ENCODE measurements around the gene INSYN2B. TPM values are rescaled to one million over a fixed set of nuclear protein-coding genes. Genes with fewer than 3 reads are reported as not detected.

The INSYN2B gene
- total and polyA plus RNA-seq, 2 of the 8 experiments (the other 6 are each of a cell fraction or from before 2014, with no cell fraction given): not detected

DNA sequence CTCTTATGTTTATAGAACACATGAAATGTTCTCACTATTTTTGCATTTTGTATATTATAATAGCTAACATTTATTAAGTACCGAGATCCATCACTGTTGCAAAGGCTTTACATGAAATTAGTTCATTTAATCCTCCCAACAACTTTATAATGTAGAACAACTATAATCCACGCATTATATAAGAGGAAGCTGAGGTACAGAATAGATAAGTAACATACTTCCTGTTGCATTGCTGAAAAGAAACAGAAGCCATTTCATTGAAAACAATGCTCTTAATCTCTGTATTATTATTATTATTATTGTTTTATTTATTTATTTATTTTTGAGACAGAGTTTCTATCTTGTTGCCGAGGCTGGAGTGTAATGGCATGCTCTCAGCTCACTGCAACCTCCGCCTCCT, 7.9 kb upstream of the INSYN2B start:
- no peaks in the 10 kb centered on the region for H4K20me1 ChIP-seq (replicated peaks in 1 of 2; ENCODE audit: control insufficient read depth in 1 of 2, insufficient read depth in 2 of 2, low read length in 2 of 2)
- CTCF ChIA-PET (ENCODE audit: partially characterized antibody): interaction anchor here (1.5 to 3.1 kb wide), 3 partner anchors 8 to 287 kb away, joined by 3 to 15 read pairs (median 6); partner anchors contain the start of gene INSYN2B
- POLR2A ChIA-PET (ENCODE audit: partially characterized antibody): interaction anchor here (0.7 kb wide), 1 partner anchor 16 kb away, joined by 3 read pairs; no protein-coding TSS in a partner anchor
- no peak overlapping the region for H3K4me2 ChIP-seq (ENCODE audit: insufficient read depth in 1 of 2, low read depth in 2 of 2, low read length in 2 of 2)
- H2BK12ac ChIP-seq (ENCODE audit: low read depth, low read length): no peak overlapping the region
- DNase-seq (ENCODE audit: low read depth in 1 of 2, low spot score in 2 of 2) (no peak), FAIRE-seq (no peak)
- no peak overlapping the region for H2AK5ac ChIP-seq (ENCODE audit: low read depth, low read length)
- no peaks in the 10 kb centered on the region for H3K23me2 ChIP-seq (ENCODE audit: low read depth, low read length)
- no peak overlapping the region for H4K8ac ChIP-seq (ENCODE audit: extremely low read depth, insufficient read depth, low read length)
- H2BK15ac ChIP-seq (ENCODE audit: low read length): no peak overlapping the region
- no peak overlapping the region for H3K56ac ChIP-seq (replicated peaks; ENCODE audit: insufficient read length, low read depth, low read length)
- H3K9me3 ChIP-seq (ENCODE audit: insufficient read depth in 2 of 2, low read depth in 1 of 2, low read length in 1 of 2): no peaks in the 10 kb centered on the region
- no peak overlapping the region for H3K23ac ChIP-seq (ENCODE audit: insufficient read length)
- no peak overlapping the region for H3K18ac ChIP-seq (ENCODE audit: extremely low read depth, low read length)
- no peak overlapping the region for H3K27ac ChIP-seq (ENCODE audit: low read depth, low read length)
- H3K4me1 ChIP-seq (replicated peaks in 1 of 4; ENCODE audit: control insufficient read depth in 3 of 4, insufficient read depth in 4 of 4, low read length in 3 of 4): no peaks in the 10 kb centered on the region
- 92% methylated on average over 4 of the region's 4 CpGs; no CpG with 5 or more reads in 1 of the 2 experiments for WGBS, 2 experiments (ENCODE audit: extremely low coverage in 1 of 2, insufficient coverage in 1 of 2, insufficient read length in 1 of 2, insufficient replicate concordance in 2 of 2, low coverage in 1 of 2, low lambda C conversion rate in 2 of 2, missing lambda C conversion rate in 1 of 2)
- no peaks in the 10 kb centered on the region for H3K36me3 ChIP-seq (ENCODE audit: control insufficient read depth in 2 of 4, insufficient read depth in 4 of 4, low read length in 3 of 4)
- no peaks in the 10 kb centered on the region for H3K79me2 ChIP-seq (ENCODE audit: control insufficient read depth in 1 of 2, insufficient read depth in 2 of 2, low read length in 2 of 2)
- no peak overlapping the region for H2BK5ac ChIP-seq (ENCODE audit: low read depth, low read length)
- no peak overlapping the region for H3K9ac ChIP-seq (replicated peaks in 1 of 4; ENCODE audit: extremely low read depth in 1 of 4, low read depth in 3 of 4, low read length in 3 of 4)
- no peak overlapping the region for H3K4ac ChIP-seq (replicated peaks; ENCODE audit: insufficient read length, low read depth, low read length)
- H2BK120ac ChIP-seq (replicated peaks; ENCODE audit: low read depth, low read length): no peak overlapping the region
- no peak overlapping the region for H4K5ac ChIP-seq (ENCODE audit: insufficient read length, low read depth, low read length)
- no peak overlapping the region for H3K14ac ChIP-seq (ENCODE audit: insufficient read length)
- no peaks in the 10 kb centered on the region for H3K79me1 ChIP-seq (ENCODE audit: low read depth, low read length)
- H3K4me3 ChIP-seq (ENCODE audit: extremely low read depth in 1 of 4, insufficient read depth in 2 of 4, low read depth in 3 of 4, low read length in 4 of 4): no peak overlapping the region
- no peak overlapping the region for H4K91ac ChIP-seq (replicated peaks; ENCODE audit: insufficient read length, low read length)
- H2AFZ ChIP-seq (ENCODE audit: low read length): no peak overlapping the region
- no peak overlapping the region for H2BK20ac ChIP-seq (ENCODE audit: low read length)
- no peaks in the 10 kb centered on the region for H3K27me3 ChIP-seq (replicated peaks in 1 of 4; ENCODE audit: control insufficient read depth in 3 of 4, extremely low read depth in 1 of 4, insufficient read depth in 3 of 4, low read length in 3 of 4)
- TF ChIP-seq RFX5 (IDR thresholded peaks at IDR 0.05; ENCODE audit: borderline replicate concordance, low read depth, low read length) (no peak), EGR1 (IDR thresholded peaks at IDR 0.05; ENCODE audit: borderline replicate concordance, low read depth, low read length) (no peak), JUN (IDR thresholded peaks at IDR 0.05; ENCODE audit: low read depth, low read length) (no peak), NRF1 (IDR thresholded peaks at IDR 0.05; ENCODE audit: low read depth, low read length) (no peak), E2F6 (IDR thresholded peaks at IDR 0.05) (no peak), KDM5A (IDR thresholded peaks at IDR 0.05; ENCODE audit: low read length) (no peak), CEBPB (IDR thresholded peaks at IDR 0.05; ENCODE audit: low read depth, low read length) (no peak), RBBP5 (IDR thresholded peaks at IDR 0.05; ENCODE audit: borderline replicate concordance, low read depth, low read length) (no peak), CBX5 (IDR thresholded peaks at IDR 0.05; ENCODE audit: low read depth, low read length) (no peak), SAP30 (IDR thresholded peaks at IDR 0.05; ENCODE audit: insufficient read depth, insufficient replicate concordance, low read length) (no peak), TCF12 (IDR thresholded peaks at IDR 0.05; ENCODE audit: low read depth, low read length) (no peak), SUZ12 (IDR thresholded peaks at IDR 0.05; ENCODE audit: low read length) (no peak), ASH2L (IDR thresholded peaks at IDR 0.05; ENCODE audit: low read length) (no peak)
- TF ChIP-seq, protein P1, sequence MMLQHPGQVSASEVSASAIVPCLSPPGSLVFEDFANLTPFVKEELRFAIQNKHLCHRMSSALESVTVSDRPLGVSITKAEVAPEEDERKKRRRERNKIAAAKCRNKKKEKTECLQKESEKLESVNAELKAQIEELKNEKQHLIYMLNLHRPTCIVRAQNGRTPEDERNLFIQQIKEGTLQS (IDR thresholded peaks at IDR 0.05; ENCODE audit: insufficient read depth, low read depth, low read length): no peak
